Measurements from ENCODE around the gene STN1. TPM values are rescaled to one million over a fixed set of nuclear protein-coding genes. Genes with fewer than 3 reads are reported as not detected.

Gene STN1
- total and polyA plus RNA-seq, 9 of the 15 experiments (the other 6 are each of a cell fraction or from before 2014, with no cell fraction given), result 9.1 to 19.6 (median 13.8) TPM

DNA sequence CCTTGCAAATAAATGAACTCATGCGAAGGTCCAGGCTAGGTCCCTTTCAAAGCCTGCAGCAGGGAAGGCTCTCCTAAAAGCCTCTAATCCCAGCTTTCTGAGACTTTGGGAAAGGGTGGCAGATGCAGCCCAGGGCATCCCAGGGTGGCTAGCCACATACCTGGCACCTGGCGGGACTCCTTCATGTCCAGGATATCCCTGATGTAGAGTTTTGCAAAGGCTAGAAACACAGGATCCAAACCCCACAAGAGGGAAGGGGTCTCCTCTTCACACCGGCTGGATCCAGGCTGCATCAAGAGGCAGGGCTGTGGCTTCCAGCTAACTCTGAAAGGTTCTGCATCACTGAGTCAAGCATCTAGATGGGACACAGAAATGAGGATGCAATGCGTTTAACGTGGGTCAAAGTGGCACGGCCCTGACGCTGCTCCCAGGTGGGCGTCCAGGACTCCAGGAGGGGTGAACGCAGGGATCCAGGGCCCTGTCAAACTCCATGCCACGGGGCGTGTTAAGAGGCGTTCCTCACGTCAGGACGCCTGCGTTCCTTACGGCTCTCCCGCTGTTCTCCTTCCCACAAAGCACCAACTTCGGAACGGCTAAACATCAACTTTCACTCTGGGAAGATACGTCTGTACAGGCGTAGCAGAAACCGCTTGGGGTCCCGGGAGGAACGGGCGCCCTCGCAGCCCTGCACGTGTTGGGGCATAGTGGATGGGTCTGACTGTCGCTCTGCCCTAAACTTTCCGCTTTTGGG is 507 bp downstream of the STN1 start:
- no peaks in the 10 kb centered on the region for H3K9me1 ChIP-seq (ENCODE audit: control insufficient read depth, insufficient read depth, low read length)
- POLR2A ChIA-PET, result interaction anchor here (0.9 to 1.0 kb wide), 2 partner anchors 27 to 45 kb away, joined by 3 read pairs; no protein-coding TSS in a partner anchor
- H3K36me3 ChIP-seq (ENCODE audit: control insufficient read depth, insufficient read depth, low read length), result no peaks in the 10 kb centered on the region; the same call in 2 of the 3 replicates
- H3K9ac ChIP-seq (ENCODE audit: insufficient read depth in 1 of 2, low read depth in 2 of 2, low read length in 2 of 2), result peak overlapping the region; percentile 86 to 93
- intact Hi-C loops (cut with micrococcal nuclease) (loop anchor here (1.0 to 5.0 kb wide), 2 partner anchors 51 to 205 kb away; partner anchors contain the start of gene SFR1), in situ Hi-C loops (cut with MboI) (no loop called here)
- peak overlapping the region; percentile 99 for H3K4me2 ChIP-seq (ENCODE audit: insufficient read depth, low read length)
- 1% methylated on average over 18 of the region's 29 CpGs for WGBS (ENCODE audit: insufficient coverage, low coverage, missing lambda C conversion rate)
- no peaks in the 10 kb centered on the region; the same call in 1 of the 2 replicates for H3K9me3 ChIP-seq (replicated peaks; ENCODE audit: control insufficient read depth, insufficient read depth, low read depth, low read length)
- H3K27me3 ChIP-seq (ENCODE audit: control insufficient read depth in 2 of 2, insufficient read depth in 2 of 2, low read length in 2 of 2), result no peaks in the 10 kb centered on the region
- peak overlapping the region; percentile 94 for H3K27ac ChIP-seq (ENCODE audit: extremely low read depth, low read depth, low read length)
- CTCF ChIA-PET (ENCODE audit: low intra/inter-chr PET ratio), result no interaction called here
- peak overlapping the region; percentile 98 for H2AFZ ChIP-seq (ENCODE audit: low read depth, low read length)
- peak in 3 of 4 experiments; percentile 14 to 33 (median 17) for DNase-seq (ENCODE audit: extremely low read depth in 1 of 4, low spot score in 3 of 4)
- BruUV-seq (replicated peaks), result TSS peak; percentile 73
- ATAC-seq, result peak; percentile 18
- H4K20me1 ChIP-seq (replicated peaks; ENCODE audit: control insufficient read depth, insufficient read depth, low read length), result 0 out of 2 replicates have a peak, but pooled peaks cover 3% of the 10 kb centered on the region
- peaks cover 6 to 9% of the 10 kb centered on the region in 2 experiments for H3K4me1 ChIP-seq (replicated peaks in 1 of 2; ENCODE audit: control insufficient read depth in 2 of 2, insufficient read depth in 2 of 2, low read length in 2 of 2)
- peaks cover 21% of the 10 kb centered on the region for H3K79me2 ChIP-seq (ENCODE audit: control insufficient read depth, insufficient read depth, low read length)
- H3K4me3 ChIP-seq, result peak overlapping the region; percentile 75
- FAIRE-seq, result no peak
- 0 out of 2 replicates have a peak, but pooled peaks have one; percentile 12 for TF ChIP-seq ATF7 (IDR thresholded peaks at IDR 0.05)
- no peak for TF ChIP-seq ELF2 (CRISPR knock-in tag; IDR thresholded peaks at IDR 0.05)
- TF ChIP-seq NFXL1 (CRISPR knock-in tag; IDR thresholded peaks at IDR 0.05), result no peak
- no peak for TF ChIP-seq ZNF445 (CRISPR knock-in tag; IDR thresholded peaks at IDR 0.05; ENCODE audit: low read depth)
- TF ChIP-seq, protein P1, sequence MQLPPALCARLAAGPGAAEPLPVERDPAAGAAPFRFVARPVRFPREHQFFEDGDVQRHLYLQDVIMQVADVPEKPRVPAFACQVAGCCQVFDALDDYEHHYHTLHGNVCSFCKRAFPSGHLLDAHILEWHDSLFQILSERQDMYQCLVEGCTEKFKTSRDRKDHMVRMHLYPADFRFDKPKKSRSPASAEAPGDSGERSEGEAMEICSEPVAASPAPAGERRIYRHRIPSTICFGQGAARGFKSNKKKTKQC (CRISPR knock-in tag; IDR thresholded peaks at IDR 0.05), result peak; percentile 45; the same call in 1 of the 2 replicates
- TF ChIP-seq ZBTB1 (CRISPR knock-in tag; IDR thresholded peaks at IDR 0.05; ENCODE audit: borderline replicate concordance, low read depth), result no peak
- no peak for TF ChIP-seq ZBTB7A (IDR thresholded peaks at IDR 0.05; ENCODE audit: borderline replicate concordance, control insufficient read depth, low read depth, low read length)
- TF ChIP-seq ZNF57 (CRISPR knock-in tag; IDR thresholded peaks at IDR 0.05), result no peak
- no peak; the same call in 1 of the 2 replicates for TF ChIP-seq MYC (IDR thresholded peaks at IDR 0.05; ENCODE audit: low read depth, low read length)
- 0 out of 2 replicates have a peak, but pooled peaks have one; percentile 59 for TF ChIP-seq MYC (CRISPR knock-in tag; IDR thresholded peaks at IDR 0.05; ENCODE audit: borderline replicate concordance, low read depth)
- TF ChIP-seq, protein P2, sequence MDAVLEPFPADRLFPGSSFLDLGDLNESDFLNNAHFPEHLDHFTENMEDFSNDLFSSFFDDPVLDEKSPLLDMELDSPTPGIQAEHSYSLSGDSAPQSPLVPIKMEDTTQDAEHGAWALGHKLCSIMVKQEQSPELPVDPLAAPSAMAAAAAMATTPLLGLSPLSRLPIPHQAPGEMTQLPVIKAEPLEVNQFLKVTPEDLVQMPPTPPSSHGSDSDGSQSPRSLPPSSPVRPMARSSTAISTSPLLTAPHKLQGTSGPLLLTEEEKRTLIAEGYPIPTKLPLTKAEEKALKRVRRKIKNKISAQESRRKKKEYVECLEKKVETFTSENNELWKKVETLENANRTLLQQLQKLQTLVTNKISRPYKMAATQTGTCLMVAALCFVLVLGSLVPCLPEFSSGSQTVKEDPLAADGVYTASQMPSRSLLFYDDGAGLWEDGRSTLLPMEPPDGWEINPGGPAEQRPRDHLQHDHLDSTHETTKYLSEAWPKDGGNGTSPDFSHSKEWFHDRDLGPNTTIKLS (IDR thresholded peaks at IDR 0.05; ENCODE audit: borderline replicate concordance, low read depth), result no peak
- no peak for TF ChIP-seq ZNF707 (CRISPR knock-in tag; conservative IDR thresholded peaks at IDR 0.05)

Data from K562 (cell line).